ENCODE data around the gene CRKL.

- no peak for TF ChIP-seq CEBPB (IDR thresholded peaks at IDR 0.05; ENCODE audit: low read depth)
- TF ChIP-seq TCF7L2 (IDR thresholded peaks at IDR 0.05; ENCODE audit: borderline replicate concordance, extremely low read depth, insufficient read depth, insufficient read length): no peak
- TF ChIP-seq CBX3 (IDR thresholded peaks at IDR 0.05; ENCODE audit: low read depth): no peak
- no peak for TF ChIP-seq EZH2 (IDR thresholded peaks at IDR 0.05)
- no peak for TF ChIP-seq YY1 (IDR thresholded peaks at IDR 0.05; ENCODE audit: extremely low read depth, insufficient replicate concordance, low read depth, low read length)
These were observed 41.9 kb upstream of the CRKL start for GRCh38 chr22:20875296-20875695.

All from HCT116 (cell line).